Activated B cell treated with CpG ODN at 0.5 μM for 24 hours (primary cell): ENCODE results near the gene ATP2B2. TPM values are rescaled to one million over a fixed set of nuclear protein-coding genes. Genes with fewer than 3 reads are reported as not detected.

Experiments
- ATAC-seq: fragments of 200-7000 bp; cut with Tn5 transposase; one replicate; pipeline ENCODE4 v1.10.0; 2021; ENCODE audit warnings: low read depth, mild to moderate bottlenecking, moderate library complexity
- CTCF ChIA-PET: fragments of 350-600 bp; sonication (Branson Sonifier 250); formaldehyde crosslinking; loops from one replicate; lab custom pipeline; 2021; ENCODE audit warnings: antibody characterized with exemption; lab: Charles Lee
- POLR2A ChIA-PET: fragments of 350-600 bp; sonication (Branson Sonifier 250); formaldehyde crosslinking; loops from one replicate; lab custom pipeline; 2021; ENCODE audit warnings: antibody characterized with exemption; lab: Charles Lee
- DNase-seq: peaks from one replicate; pipeline ENCODE4 v3.0.0; 2022
- H3K27ac Mint-ChIP-seq: one replicate; pipeline ENCODE4 v1.8.0; 2020; ENCODE audit warnings: mixed read lengths
- H3K27me3 Mint-ChIP-seq: one replicate; pipeline ENCODE4 v1.8.0; 2021; ENCODE audit warnings: mixed read lengths
- H3K36me3 Mint-ChIP-seq: one replicate; pipeline ENCODE4 v1.8.0; 2021; ENCODE audit warnings: low read depth, mixed read lengths
- H3K4me1 Mint-ChIP-seq: one replicate; pipeline ENCODE4 v1.8.0; 2021; ENCODE audit warnings: mixed read lengths
- H3K4me3 Mint-ChIP-seq: one replicate; pipeline ENCODE4 v1.8.0; 2020; ENCODE audit warnings: mild to moderate bottlenecking, mixed read lengths
- H3K9me3 Mint-ChIP-seq: one replicate; pipeline ENCODE4 v1.8.0; 2020; ENCODE audit warnings: mixed read lengths
- intact Hi-C: fragments of 100-400 bp; cut with micrococcal nuclease; formaldehyde crosslinking; loops from one replicate; pipeline ENCODE4 v1.15.1; 2024
- total RNA-seq: library from RNA; stranded (reverse); gene quantifications from 2 replicates; pipeline ENCODE4 v1.2.3, GENCODE V29; 2022
- TF ChIP-seq, protein P1 (sequence below): fragments of 200-600 bp; IDR thresholded peaks from one replicate; pipeline ENCODE4 v1.8.0; 2022; ENCODE audit warnings: antibody characterized with exemption, mild to moderate bottlenecking

The ATP2B2 gene
- total RNA-seq, 1 donor from 2014 or later, result not detected

- TF ChIP-seq, protein P1, sequence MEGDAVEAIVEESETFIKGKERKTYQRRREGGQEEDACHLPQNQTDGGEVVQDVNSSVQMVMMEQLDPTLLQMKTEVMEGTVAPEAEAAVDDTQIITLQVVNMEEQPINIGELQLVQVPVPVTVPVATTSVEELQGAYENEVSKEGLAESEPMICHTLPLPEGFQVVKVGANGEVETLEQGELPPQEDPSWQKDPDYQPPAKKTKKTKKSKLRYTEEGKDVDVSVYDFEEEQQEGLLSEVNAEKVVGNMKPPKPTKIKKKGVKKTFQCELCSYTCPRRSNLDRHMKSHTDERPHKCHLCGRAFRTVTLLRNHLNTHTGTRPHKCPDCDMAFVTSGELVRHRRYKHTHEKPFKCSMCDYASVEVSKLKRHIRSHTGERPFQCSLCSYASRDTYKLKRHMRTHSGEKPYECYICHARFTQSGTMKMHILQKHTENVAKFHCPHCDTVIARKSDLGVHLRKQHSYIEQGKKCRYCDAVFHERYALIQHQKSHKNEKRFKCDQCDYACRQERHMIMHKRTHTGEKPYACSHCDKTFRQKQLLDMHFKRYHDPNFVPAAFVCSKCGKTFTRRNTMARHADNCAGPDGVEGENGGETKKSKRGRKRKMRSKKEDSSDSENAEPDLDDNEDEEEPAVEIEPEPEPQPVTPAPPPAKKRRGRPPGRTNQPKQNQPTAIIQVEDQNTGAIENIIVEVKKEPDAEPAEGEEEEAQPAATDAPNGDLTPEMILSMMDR, result no peak
- CTCF ChIA-PET, result no interaction called here
- Mint-ChIP-seq H3K36me3 (no peaks in the 10 kb centered on the region), H3K27me3 (peaks cover 15% of the 10 kb centered on the region), H3K4me1 (no peaks in the 10 kb centered on the region), H3K9me3 (no peaks in the 10 kb centered on the region), H3K4me3 (no peak overlapping the region), H3K27ac (no peak overlapping the region)
- DNase-seq (no peak), ATAC-seq (no peak)
- intact Hi-C loops, result no loop called here
- POLR2A ChIA-PET, result no interaction called here
Measured at GRCh38 chr3:10529809-10530208, 24.4 kb upstream of the ATP2B2 start.

DNA sequence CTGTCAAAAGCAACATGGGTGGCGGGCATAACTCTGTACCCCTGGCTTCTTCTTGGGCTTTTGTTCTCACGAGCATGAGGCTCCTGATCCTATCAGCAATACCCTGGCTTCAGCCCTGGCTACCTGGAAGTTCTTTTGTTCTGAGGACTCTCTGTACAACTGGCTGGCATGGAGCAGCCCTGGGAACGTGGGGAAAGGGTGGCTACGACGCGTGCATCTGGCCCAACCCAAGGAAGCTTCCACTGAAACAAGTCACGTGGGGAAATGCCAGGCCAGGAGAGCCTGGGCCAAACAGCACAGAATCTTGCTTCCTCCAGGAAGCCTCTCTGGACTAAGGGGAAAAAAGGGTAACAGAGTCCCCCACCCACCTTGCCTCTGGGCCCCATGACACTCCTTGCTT is 22.7 kb upstream of the ATP2B2 start:
- Mint-ChIP-seq H3K27me3 (peaks cover 19% of the 10 kb centered on the region), H3K27ac (no peak overlapping the region), H3K9me3 (no peaks in the 10 kb centered on the region), H3K36me3 (no peaks in the 10 kb centered on the region), H3K4me3 (no peak overlapping the region), H3K4me1 (no peaks in the 10 kb centered on the region)
- ATAC-seq, result no peak
- ChIA-PET CTCF (no interaction called here), POLR2A (no interaction called here)
- intact Hi-C loops, result no loop called here
- TF ChIP-seq, protein P1, result no peak
- no peak for DNase-seq

DNA sequence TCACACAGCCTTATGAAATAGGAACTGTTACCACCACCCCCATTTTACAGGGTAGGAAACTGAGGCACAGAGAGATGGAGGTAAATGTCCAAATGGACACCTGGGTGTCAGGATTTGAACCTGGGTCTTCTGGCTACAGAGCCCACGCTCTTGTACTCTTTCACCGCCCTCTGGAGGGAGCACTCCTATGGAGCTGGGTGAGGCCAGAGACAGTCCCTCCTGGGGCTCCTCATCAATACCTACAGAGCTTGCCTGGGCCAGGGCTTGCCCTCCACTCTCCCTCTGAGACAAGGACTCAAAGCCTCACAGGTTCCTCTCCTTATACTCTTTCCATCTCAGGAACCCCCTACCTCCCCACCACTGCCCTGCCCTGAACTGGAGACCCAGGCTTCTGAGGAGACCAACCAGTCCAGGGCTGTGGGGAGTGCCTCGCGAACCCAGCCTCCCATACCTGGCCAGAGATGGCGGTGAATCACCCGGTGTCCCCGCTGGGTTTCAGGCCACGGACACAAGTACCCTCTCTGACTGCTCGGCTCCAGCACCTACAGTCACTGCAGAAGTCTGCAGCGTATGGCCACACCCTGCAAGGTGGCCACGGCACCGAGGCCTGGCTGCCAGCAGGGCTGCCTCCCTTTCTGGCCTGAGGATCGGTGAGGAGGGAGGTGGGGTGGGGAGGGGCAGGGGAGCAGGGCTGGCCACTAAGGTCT is 22.1 kb upstream of the ATP2B2 start:
- ChIA-PET CTCF (no interaction called here), POLR2A (no interaction called here)
- H3K4me1 Mint-ChIP-seq, result no peaks in the 10 kb centered on the region
- no peak overlapping the region for H3K4me3 Mint-ChIP-seq
- DNase-seq (no peak), ATAC-seq (no peak)
- H3K27ac Mint-ChIP-seq, result no peak overlapping the region
- TF ChIP-seq, protein P1, result no peak
- intact Hi-C loops, result no loop called here
- H3K27me3 Mint-ChIP-seq, result peaks cover 23% of the 10 kb centered on the region
- no peaks in the 10 kb centered on the region for H3K36me3 Mint-ChIP-seq
- no peaks in the 10 kb centered on the region for H3K9me3 Mint-ChIP-seq

DNA sequence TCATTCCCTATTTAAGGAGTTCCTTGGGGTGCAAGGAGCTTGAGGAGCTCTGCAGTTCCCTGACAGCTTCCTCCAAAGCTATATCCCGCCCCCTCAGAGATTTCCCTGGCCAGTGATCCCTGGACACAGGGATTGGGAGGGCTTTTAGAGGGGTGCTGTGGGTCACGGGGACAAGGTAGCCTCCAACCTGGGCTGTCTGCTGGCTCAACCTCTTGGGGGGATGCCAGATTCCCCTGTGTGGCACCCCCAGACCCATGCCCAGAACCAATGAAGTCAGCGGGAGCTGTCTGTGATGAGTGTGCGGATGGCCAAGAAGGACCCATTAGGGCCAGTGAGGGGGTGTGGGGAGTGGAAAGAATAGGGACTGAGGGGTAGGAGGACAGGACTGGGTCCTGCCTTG is 21.0 kb upstream of the ATP2B2 start:
- no peaks in the 10 kb centered on the region for H3K36me3 Mint-ChIP-seq
- CTCF ChIA-PET, result no interaction called here
- H3K4me3 Mint-ChIP-seq, result no peak overlapping the region
- TF ChIP-seq, protein P1, result no peak
- POLR2A ChIA-PET, result no interaction called here
- no peaks in the 10 kb centered on the region for H3K9me3 Mint-ChIP-seq
- no peak for DNase-seq
- H3K4me1 Mint-ChIP-seq, result no peaks in the 10 kb centered on the region
- H3K27me3 Mint-ChIP-seq, result peaks cover 28% of the 10 kb centered on the region
- no peak for ATAC-seq
- H3K27ac Mint-ChIP-seq, result no peak overlapping the region
- intact Hi-C loops, result no loop called here

DNA sequence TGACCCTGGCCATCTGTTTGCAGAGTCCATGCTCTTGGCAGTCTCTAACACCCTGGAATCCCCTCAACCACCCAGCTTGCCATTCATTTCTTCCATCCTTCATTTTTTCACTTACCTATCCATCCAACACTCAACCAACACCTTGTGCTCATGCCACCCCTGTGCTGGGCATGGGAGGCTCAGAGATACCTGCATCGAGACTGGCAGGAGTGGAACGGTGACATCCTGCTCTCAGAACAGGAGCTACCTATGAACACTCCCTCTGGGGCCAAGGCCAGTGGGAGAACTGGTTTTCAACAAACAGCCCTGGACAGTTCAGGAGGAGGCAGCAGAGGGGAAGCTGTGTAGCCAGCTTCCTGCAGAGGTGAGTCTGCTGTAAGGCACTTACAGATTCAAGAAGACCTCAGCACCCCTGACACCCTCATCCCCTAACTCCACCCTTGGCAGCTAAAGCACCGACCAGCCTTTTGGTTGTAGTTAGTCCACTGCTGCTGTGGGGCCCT is 19.5 kb upstream of the ATP2B2 start:
- ATAC-seq (no peak), DNase-seq (no peak)
- Mint-ChIP-seq H3K4me1 (no peaks in the 10 kb centered on the region), H3K4me3 (no peak overlapping the region), H3K27ac (no peak overlapping the region), H3K27me3 (peaks cover 29% of the 10 kb centered on the region), H3K36me3 (no peaks in the 10 kb centered on the region), H3K9me3 (no peaks in the 10 kb centered on the region)
- intact Hi-C loops, result no loop called here
- TF ChIP-seq, protein P1, result no peak
- ChIA-PET POLR2A (no interaction called here), CTCF (no interaction called here)
